Endothelial cell of umbilical vein (primary cell): ENCODE data around the gene RNF227. TPM values are rescaled to one million over a fixed set of nuclear protein-coding genes. Genes with fewer than 3 reads are reported as not detected.

Source experiments
- BruUV-seq: library from RNA; stranded (reverse); fragments of 400-500 nt; replicated peaks from 2 replicates; lab custom pipeline; 2021; lab: Mats Ljungman, UMichigan
- CTCF ChIA-PET: fragments of 300-600, 350-600 bp; sonication (Branson Sonifier 250); formaldehyde crosslinking; loops from one replicate; lab custom pipeline; 2021; ENCODE audit warnings: antibody characterized with exemption, inconsistent platforms; lab: Charles Lee
- POLR2A ChIA-PET: fragments of 300-600, 350-600 bp; sonication (Branson Sonifier 250); formaldehyde crosslinking; loops from one replicate; lab custom pipeline; 2021; ENCODE audit warnings: antibody characterized with exemption, inconsistent platforms; lab: Charles Lee
- DNase-seq: peaks from one replicate; pipeline ENCODE4 v3.0.0-alpha.2; 2011; ENCODE audit warnings: low read depth, low spot score
- FAIRE-seq: peaks from 2 replicates; lab custom pipeline; 2011; peaks lifted over from hg19 to GRCh38; lab: Jason Lieb, UNC
- H2AFZ ChIP-seq: 2 replicates; pipeline ENCODE4 v1.6.0; 2012; ENCODE audit warnings: low read depth, low read length, control low read depth, inconsistent platforms
- H3K27ac ChIP-seq: 2 replicates; pipeline ENCODE4 v1.5.1; 2011; ENCODE audit warnings: low read depth, mild to moderate bottlenecking, control low read depth, low read length, moderate library complexity; ENCODE audit not compliant: insufficient read depth
- H3K27me3 ChIP-seq, 2 experiments: 2 replicates each; pipeline versions ENCODE4 v1.6.0 to v1.6.1; 2011; ENCODE audit warnings: low read length in 2 of 2, mixed read lengths in 1 of 2; ENCODE audit not compliant: control insufficient read depth in 2 of 2, insufficient read depth in 2 of 2
- H3K36me3 ChIP-seq, 2 experiments: 2 replicates in 1 of 2; 3 replicates in 1 of 2; pipeline ENCODE4 v1.5.1; 2011; ENCODE audit warnings: low read length in 2 of 2, mild to moderate bottlenecking in 1 of 2, moderate library complexity in 1 of 2; ENCODE audit not compliant: control insufficient read depth in 2 of 2, insufficient read depth in 2 of 2; ENCODE audit errors: extremely low read depth in 1 of 2
- H3K4me1 ChIP-seq: 3 replicates; pipeline ENCODE4 v1.5.1; 2011; ENCODE audit warnings: mild to moderate bottlenecking, low read length; ENCODE audit not compliant: control insufficient read depth, insufficient read depth; ENCODE audit errors: extremely low read depth
- H3K4me2 ChIP-seq: 2 replicates; pipeline ENCODE4 v1.6.1; 2011; ENCODE audit warnings: low read length, control low read depth, mixed read lengths; ENCODE audit not compliant: insufficient read depth
- H3K4me3 ChIP-seq, 3 experiments: fragments of 200-600 bp in 1 of 3; sonication (generic), shearing (Covaris generic) in 1 of 3; replicated peaks in 1 of 3; 2 replicates each; pipeline ENCODE4 v1.5.1; 2011 to 2016; ENCODE audit warnings: control low read depth in 3 of 3, low read length in 3 of 3, mild to moderate bottlenecking in 2 of 3, inconsistent platforms in 1 of 3, low read depth in 1 of 3, moderate library complexity in 1 of 3; ENCODE audit not compliant: insufficient read depth in 1 of 3
- H3K79me2 ChIP-seq: 2 replicates; pipeline ENCODE4 v1.6.0; 2012; ENCODE audit warnings: low read length, inconsistent platforms; ENCODE audit not compliant: control insufficient read depth, insufficient read depth
- H3K9ac ChIP-seq: replicated peaks from 2 replicates; pipeline ENCODE3; 2011; ENCODE audit warnings: low read length, control low read depth; ENCODE audit not compliant: insufficient read depth; ENCODE audit errors: extremely low read depth
- H3K9me1 ChIP-seq: replicated peaks from 3 replicates; pipeline ENCODE4 v1.6.0; 2011; ENCODE audit warnings: mild to moderate bottlenecking, low read length; ENCODE audit not compliant: control insufficient read depth, insufficient read depth; ENCODE audit errors: extremely low read depth
- H3K9me3 ChIP-seq: replicated peaks from 2 replicates; pipeline ENCODE4 v1.5.1; 2012; ENCODE audit warnings: low read length, inconsistent platforms; ENCODE audit not compliant: control insufficient read depth, insufficient read depth
- H4K20me1 ChIP-seq: replicated peaks from 2 replicates; pipeline ENCODE3; 2011; ENCODE audit warnings: mild to moderate bottlenecking, low read length; ENCODE audit not compliant: control insufficient read depth, insufficient read depth; ENCODE audit errors: extremely low read depth
- EZH2 ChIP-seq: IDR thresholded peaks from 2 replicates; pipeline ENCODE4 v1.6.1; 2012; ENCODE audit warnings: borderline replicate concordance, low read depth, mild to moderate bottlenecking, moderate library complexity, low read length, inconsistent platforms; ENCODE audit not compliant: severe bottlenecking
- FOS ChIP-seq: IDR thresholded peaks from 2 replicates; pipeline ENCODE4 v1.6.1; 2011; ENCODE audit warnings: mild to moderate bottlenecking, low read length, moderate library complexity, borderline replicate concordance; ENCODE audit not compliant: insufficient read depth
- GATA2 ChIP-seq: IDR thresholded peaks from 2 replicates; pipeline ENCODE4 v1.7.0; 2011; ENCODE audit warnings: low read depth, mild to moderate bottlenecking, moderate library complexity, mixed read lengths, low read length; ENCODE audit not compliant: insufficient read length, insufficient read depth
- JUN ChIP-seq: IDR thresholded peaks from 2 replicates; pipeline ENCODE4 v1.6.1; 2011; ENCODE audit warnings: borderline replicate concordance, low read depth; ENCODE audit not compliant: insufficient read length, insufficient read depth
- MAX ChIP-seq: IDR thresholded peaks from 2 replicates; pipeline ENCODE4 v1.6.1; 2011; ENCODE audit not compliant: insufficient read depth, insufficient read length
- MYC ChIP-seq: IDR thresholded peaks from one replicate; pipeline ENCODE4 v1.6.1; 2011; ENCODE audit warnings: mild to moderate bottlenecking, low read depth, low read length
- POLR2A ChIP-seq: IDR thresholded peaks from 2 replicates; pipeline ENCODE4 v1.6.1; 2012; ENCODE audit warnings: low read depth, mild to moderate bottlenecking, control low read depth, low read length
- POLR2AphosphoS5 ChIP-seq: IDR thresholded peaks from 2 replicates; pipeline ENCODE4 v1.6.1; 2012; ENCODE audit warnings: low read depth, mild to moderate bottlenecking, control low read depth, low read length, moderate library complexity; ENCODE audit not compliant: insufficient read depth
- dilution Hi-C: fragments of 300-500 bp; cut with MboI; formaldehyde crosslinking; loops from one replicate; pipeline ENCODE4 v1.15.0; 2019; ENCODE audit warnings: low sequenced_read_pairs; ENCODE audit not compliant: extremely low pct_ligation_motif_present
- intact Hi-C: fragments of 100-400 bp; cut with micrococcal nuclease; formaldehyde crosslinking; loops from one replicate; pipeline ENCODE4 v1.10.0; 2022
- polyA plus RNA-seq, 4 experiments: library from polyadenylated mRNA; depleted of rRNA in 3 of 4; stranded (reverse) in 3 of 4; unstranded in 1 of 4; fragments of >200 nt; gene quantifications; 2 replicates each; pipeline versions ENCODE4 v1.2.1 to v1.2.3, GENCODE V29; 2011 to 2012; ENCODE audit warnings: missing spikeins in 1 of 4
- total RNA-seq: library from RNA; stranded (reverse); gene quantifications from 2 replicates; pipeline ENCODE4 v1.2.3, GENCODE V29; 2021
- TF ChIP-seq, protein P1 (sequence below), 2 donors: IDR thresholded peaks; 1 replicate in 1 of 2; 2 replicates in 1 of 2; pipeline ENCODE4 v1.5.1; 2011; ENCODE audit warnings: low read length in 2 of 2, mild to moderate bottlenecking in 2 of 2, moderate library complexity in 2 of 2, control low read depth in 1 of 2, inconsistent platforms in 1 of 2, low read depth in 1 of 2; ENCODE audit not compliant: insufficient read depth in 1 of 2; ENCODE audit errors: extremely low read depth in 1 of 2

The RNF227 gene
- total and polyA plus RNA-seq, 2 donors (not counting 3 experiments of a cell fraction or from before 2014, with no cell fraction given) = 0.58 to 0.76 TPM

GRCh38 chr17:7945651-7946050, 29.6 kb upstream of the RNF227 start:
- Histone ChIP-seq H3K9me1 (no peaks in the 10 kb centered on the region), H3K79me2 (no peaks in the 10 kb centered on the region), H4K20me1 (no peaks in the 10 kb centered on the region), H3K4me1 (no peaks in the 10 kb centered on the region), H3K27me3 (no peaks in the 10 kb centered on the region), H3K27ac (no peak overlapping the region), H3K36me3 (peaks cover 24 to 32% of the 10 kb centered on the region in 2 experiments), H3K4me3 (no peak overlapping the region), H3K9ac (no peak overlapping the region), H3K4me2 (no peak overlapping the region), H2AFZ (no peak overlapping the region), H3K9me3 (no peaks in the 10 kb centered on the region)
- DNase-seq (no peak), FAIRE-seq (no peak)
- no TSS peak for BruUV-seq
- ChIA-PET POLR2A (no interaction called here), CTCF (interaction anchor here (1.6 kb wide), 1 partner anchor 129 kb away, joined by 4 read pairs; no protein-coding TSS in a partner anchor)
- intact Hi-C loops = no loop called here
- TF ChIP-seq POLR2AphosphoS5 (no peak), MAX (no peak), EZH2 (no peak), FOS (no peak), POLR2A (no peak), JUN (no peak), MYC (no peak), GATA2 (no peak)
- TF ChIP-seq, protein P1, sequence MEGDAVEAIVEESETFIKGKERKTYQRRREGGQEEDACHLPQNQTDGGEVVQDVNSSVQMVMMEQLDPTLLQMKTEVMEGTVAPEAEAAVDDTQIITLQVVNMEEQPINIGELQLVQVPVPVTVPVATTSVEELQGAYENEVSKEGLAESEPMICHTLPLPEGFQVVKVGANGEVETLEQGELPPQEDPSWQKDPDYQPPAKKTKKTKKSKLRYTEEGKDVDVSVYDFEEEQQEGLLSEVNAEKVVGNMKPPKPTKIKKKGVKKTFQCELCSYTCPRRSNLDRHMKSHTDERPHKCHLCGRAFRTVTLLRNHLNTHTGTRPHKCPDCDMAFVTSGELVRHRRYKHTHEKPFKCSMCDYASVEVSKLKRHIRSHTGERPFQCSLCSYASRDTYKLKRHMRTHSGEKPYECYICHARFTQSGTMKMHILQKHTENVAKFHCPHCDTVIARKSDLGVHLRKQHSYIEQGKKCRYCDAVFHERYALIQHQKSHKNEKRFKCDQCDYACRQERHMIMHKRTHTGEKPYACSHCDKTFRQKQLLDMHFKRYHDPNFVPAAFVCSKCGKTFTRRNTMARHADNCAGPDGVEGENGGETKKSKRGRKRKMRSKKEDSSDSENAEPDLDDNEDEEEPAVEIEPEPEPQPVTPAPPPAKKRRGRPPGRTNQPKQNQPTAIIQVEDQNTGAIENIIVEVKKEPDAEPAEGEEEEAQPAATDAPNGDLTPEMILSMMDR (IDR thresholded peaks at IDR 0.05; ENCODE audit: extremely low read depth in 1 of 2, insufficient read depth in 1 of 2, low read depth in 1 of 2, low read length in 2 of 2) = no peak
- dilution Hi-C loops = no loop called here
